Calu3 (cell line): Measurements from ENCODE around the gene SGSM2. TPM values are rescaled to one million over a fixed set of nuclear protein-coding genes. Genes with fewer than 3 reads are reported as not detected.

Experiments
- BruUV-seq: library from RNA; stranded (reverse); fragments of 400-500 nt; replicated peaks from 2 replicates; lab custom pipeline; 2021; lab: Mats Ljungman, UMichigan
- CTCF ChIA-PET: fragments of 300-600 bp; sonication (Branson Sonifier 250); formaldehyde crosslinking; loops from one replicate; lab custom pipeline; 2022; ENCODE audit warnings: antibody characterized with exemption; lab: Charles Lee
- DNase-seq: peaks from one replicate; pipeline ENCODE4 v3.0.0; 2022
- H3K27ac Mint-ChIP-seq: one replicate; pipeline ENCODE4 v1.8.0; 2022; ENCODE audit warnings: mixed read lengths; ENCODE audit not compliant: unreplicated experiment
- H3K27me3 Mint-ChIP-seq: one replicate; pipeline ENCODE4 v1.8.0; 2022; ENCODE audit warnings: mixed read lengths; ENCODE audit not compliant: unreplicated experiment
- H3K36me3 Mint-ChIP-seq: one replicate; pipeline ENCODE4 v1.8.0; 2022; ENCODE audit warnings: mild to moderate bottlenecking, moderate library complexity, mixed read lengths; ENCODE audit not compliant: insufficient read depth, unreplicated experiment
- H3K4me1 Mint-ChIP-seq: one replicate; pipeline ENCODE4 v1.8.0; 2022; ENCODE audit warnings: mild to moderate bottlenecking, low read depth, mixed read lengths; ENCODE audit not compliant: unreplicated experiment
- H3K4me3 Mint-ChIP-seq: one replicate; pipeline ENCODE4 v1.8.0; 2022; ENCODE audit warnings: mild to moderate bottlenecking, low read depth, moderate library complexity, mixed read lengths; ENCODE audit not compliant: unreplicated experiment
- H3K9me3 Mint-ChIP-seq: one replicate; pipeline ENCODE4 v1.8.0; 2022; ENCODE audit warnings: low read depth, mixed read lengths; ENCODE audit not compliant: unreplicated experiment
- CTCF ChIP-seq: fragments of 200-600 bp; IDR thresholded peaks from one replicate; pipeline ENCODE4 v1.8.0; 2022; ENCODE audit warnings: antibody characterized with exemption; ENCODE audit not compliant: unreplicated experiment
- intact Hi-C: fragments of 100-400 bp; cut with micrococcal nuclease; formaldehyde crosslinking; loops from one replicate; pipeline ENCODE4 v1.10.0; 2022; ENCODE audit not compliant: unreplicated experiment
- total RNA-seq: library from RNA; stranded (reverse); gene quantifications from 2 replicates; pipeline ENCODE4 v1.2.3, GENCODE V29; 2022

The SGSM2 gene
- total RNA-seq, 1 experiment from 2014 or later, result 54.9 TPM

- DNase-seq, result no peak
- H3K4me3 Mint-ChIP-seq, result no peak overlapping the region
- no peak for TF ChIP-seq CTCF
- H3K4me1 Mint-ChIP-seq, result no peaks in the 10 kb centered on the region
- no peaks in the 10 kb centered on the region for H3K9me3 Mint-ChIP-seq
- CTCF ChIA-PET, result no interaction called here
- no peaks in the 10 kb centered on the region for H3K27me3 Mint-ChIP-seq
- BruUV-seq, result no TSS peak
- H3K36me3 Mint-ChIP-seq, result peaks cover 49% of the 10 kb centered on the region
- intact Hi-C loops, result no loop called here
- H3K27ac Mint-ChIP-seq, result no peak overlapping the region
Measured at GRCh38 chr17:2331303-2331702, 6.0 kb upstream of the SGSM2 start.

GRCh38 chr17:2335726-2336214, 1.5 kb upstream of the SGSM2 start:
- intact Hi-C loops, result no loop called here
- CTCF ChIA-PET, result interaction anchor here (0.7 to 1.2 kb wide), 3 partner anchors 23 to 672 kb away, joined by 3 to 5 read pairs (median 3); no protein-coding TSS in a partner anchor
- no peaks in the 10 kb centered on the region for H3K4me1 Mint-ChIP-seq
- H3K4me3 Mint-ChIP-seq, result peak overlapping the region; percentile 99
- H3K36me3 Mint-ChIP-seq, result peaks cover 36% of the 10 kb centered on the region
- peak overlapping the region; percentile 96 for H3K27ac Mint-ChIP-seq
- H3K27me3 Mint-ChIP-seq, result no peaks in the 10 kb centered on the region
- DNase-seq, result no peak
- BruUV-seq, result TSS peak; percentile 59
- H3K9me3 Mint-ChIP-seq, result no peaks in the 10 kb centered on the region
- no peak for TF ChIP-seq CTCF

GRCh38 chr17:2336215-2336851, 968 bp upstream of the SGSM2 start, which contains the start of gene TSR1:
TSS of gene TSR1 (minus strand) at chr17:2336457. CDS start at chr17:2336427, 30 bp downstream.
- CTCF ChIA-PET, result interaction anchor here (1.1 to 1.2 kb wide), 3 partner anchors 10 to 80 kb away, joined by 3 to 5 read pairs (median 4); no protein-coding TSS in a partner anchor
- intact Hi-C loops, result no loop called here
- Mint-ChIP-seq H3K4me1 (no peaks in the 10 kb centered on the region), H3K27me3 (no peaks in the 10 kb centered on the region), H3K4me3 (peak within 1 kb of the TSS; percentile 99), H3K36me3 (peaks cover 36% of the 10 kb centered on the region), H3K27ac (peak within 1 kb of the TSS; percentile 96), H3K9me3 (no peaks in the 10 kb centered on the region)
- no TSS peak for BruUV-seq
- TF ChIP-seq CTCF, result no peak
- peak; percentile 87 for DNase-seq

GRCh38 chr17:2337544-2338314, 428 bp downstream of the SGSM2 start:
- H3K4me1 Mint-ChIP-seq, result no peaks in the 10 kb centered on the region
- no peaks in the 10 kb centered on the region for H3K9me3 Mint-ChIP-seq
- intact Hi-C loops, result no loop called here
- BruUV-seq, result no TSS peak
- no peaks in the 10 kb centered on the region for H3K27me3 Mint-ChIP-seq
- peaks cover 36% of the 10 kb centered on the region for H3K36me3 Mint-ChIP-seq
- CTCF ChIA-PET, result interaction anchor here (0.6 to 1.5 kb wide), 2 partner anchors 15 to 22 kb away, joined by 3 to 10 read pairs; no protein-coding TSS in a partner anchor
- peak overlapping the region; percentile 99 for H3K4me3 Mint-ChIP-seq
- no peak overlapping the region for H3K27ac Mint-ChIP-seq
- peak; percentile 69 for DNase-seq
- TF ChIP-seq CTCF, result no peak
